M059J (cell line): Measurements from ENCODE around the gene CCDC146. TPM values are rescaled to one million over a fixed set of nuclear protein-coding genes. Genes with fewer than 3 reads are reported as not detected.

Source experiments
- DNase-seq: peaks from one replicate; pipeline ENCODE4 v3.0.0-alpha.2; 2012; ENCODE audit warnings: low read depth
- total RNA-seq: library from RNA; depleted of rRNA; stranded (reverse); fragments of >200 nt; shearing (Covaris generic); gene quantifications from 2 replicates; pipeline ENCODE4 v1.2.3, GENCODE V29; 2014

CCDC146 gene
- total RNA-seq, 1 experiment from 2014 or later: 2.9 TPM

GRCh38 chr7:77244222-77244934 lies 122.0 kb downstream of the CCDC146 start:
- peak; percentile 40 for DNase-seq

- DNase-seq: no peak
Observed at GRCh38 chr7:77245015-77245755, 122.8 kb downstream of the CCDC146 start.

DNA sequence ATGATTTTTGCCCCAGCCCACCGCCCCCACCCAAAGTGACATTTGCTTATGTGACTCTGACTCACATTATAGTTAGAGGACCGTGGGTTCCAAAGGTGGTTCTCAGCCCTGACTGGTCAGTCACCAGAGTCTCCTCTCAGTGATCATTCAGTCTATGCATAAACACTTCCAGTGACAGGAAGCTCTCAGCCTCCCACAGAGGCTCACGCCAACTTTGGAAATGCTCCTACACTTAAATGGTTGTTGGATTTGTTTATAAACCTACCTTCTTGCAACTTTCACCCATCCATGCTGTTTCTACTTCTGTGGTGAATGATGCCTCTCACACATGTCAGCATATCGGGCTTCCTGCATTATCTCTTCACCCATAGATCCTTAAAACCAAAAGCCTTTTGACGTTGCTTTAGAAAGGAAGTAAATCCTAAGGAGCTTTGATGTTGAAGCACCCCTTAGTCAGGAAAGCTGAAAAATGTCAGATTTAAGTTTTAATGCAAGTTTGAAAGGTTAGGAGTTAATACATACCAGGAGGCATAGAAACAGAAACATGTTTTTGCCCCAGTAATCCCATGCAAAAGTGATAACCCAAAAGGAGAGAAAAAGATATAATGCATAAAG lies 123.7 kb downstream of the CCDC146 start:
- DNase-seq: peak; percentile 9

GRCh38 chr7:77247206-77247850 lies 124.9 kb downstream of the CCDC146 start:
- peak; percentile 64 for DNase-seq

DNA sequence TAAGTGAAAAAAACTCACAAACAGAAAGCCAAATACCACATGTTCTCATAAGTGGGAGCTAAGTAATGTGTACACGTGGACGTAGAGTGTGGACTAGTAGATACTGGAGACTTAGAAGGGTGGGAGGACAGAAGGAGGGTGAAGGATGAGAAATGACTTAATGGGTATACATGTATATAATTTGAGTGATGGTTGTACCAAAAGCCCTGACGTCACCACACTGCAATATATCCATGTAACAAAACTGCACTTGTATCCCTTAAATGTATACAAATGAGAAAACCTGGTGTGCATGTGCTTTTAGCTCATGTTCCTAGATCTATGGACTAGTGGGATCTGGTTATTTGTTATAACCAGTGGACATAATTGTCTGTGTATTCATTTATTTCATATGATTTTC lies 125.7 kb downstream of the CCDC146 start:
- DNase-seq: no peak

- no peak for DNase-seq
Observed at GRCh38 chr7:77252506-77252905, 130.1 kb downstream of the CCDC146 start.

GRCh38 chr7:77253151-77253550 lies 130.7 kb downstream of the CCDC146 start:
- DNase-seq: peak; percentile 47

- no peak for DNase-seq
Observed at GRCh38 chr7:77254429-77254828, 132.0 kb downstream of the CCDC146 start.

DNA sequence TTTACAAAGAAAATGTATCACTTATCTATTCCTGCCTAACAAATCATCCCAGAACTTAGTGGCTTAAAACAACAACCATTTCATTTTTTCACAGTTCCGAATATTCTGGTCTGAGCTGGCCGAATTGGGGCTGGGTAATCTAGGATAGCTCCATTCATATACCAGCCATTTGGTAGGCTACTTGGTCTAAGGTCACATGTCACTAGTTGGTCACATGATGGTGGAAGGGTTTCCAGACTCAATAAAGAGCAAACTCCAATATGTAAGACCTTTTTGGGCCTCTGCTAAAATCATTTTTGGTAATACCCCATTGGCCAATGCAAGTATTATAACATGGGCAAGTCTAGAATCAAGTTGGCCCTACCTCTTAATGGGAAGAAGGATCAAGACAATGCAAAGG lies 132.5 kb downstream of the CCDC146 start:
- DNase-seq: no peak

DNA sequence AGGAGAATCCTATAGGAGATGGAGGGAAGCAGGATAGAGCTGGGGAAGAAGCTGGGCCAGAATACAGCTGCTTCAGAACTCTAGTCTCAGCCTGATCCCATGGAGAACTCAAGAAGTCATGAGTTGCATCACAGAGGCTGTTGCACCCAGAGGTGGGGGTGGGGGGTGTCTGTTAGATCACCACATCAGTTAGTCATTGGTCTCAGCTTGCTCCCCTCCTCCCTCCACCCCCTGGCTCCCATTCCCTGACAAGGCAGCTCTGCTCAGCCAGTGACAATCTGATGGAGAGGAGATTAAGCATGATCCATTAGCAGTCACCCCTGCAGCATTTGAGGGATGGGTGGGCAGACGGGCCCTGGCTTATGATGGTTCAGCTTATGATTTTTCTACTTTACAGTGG lies 135.6 kb downstream of the CCDC146 start:
- peak; percentile 54 for DNase-seq

DNA sequence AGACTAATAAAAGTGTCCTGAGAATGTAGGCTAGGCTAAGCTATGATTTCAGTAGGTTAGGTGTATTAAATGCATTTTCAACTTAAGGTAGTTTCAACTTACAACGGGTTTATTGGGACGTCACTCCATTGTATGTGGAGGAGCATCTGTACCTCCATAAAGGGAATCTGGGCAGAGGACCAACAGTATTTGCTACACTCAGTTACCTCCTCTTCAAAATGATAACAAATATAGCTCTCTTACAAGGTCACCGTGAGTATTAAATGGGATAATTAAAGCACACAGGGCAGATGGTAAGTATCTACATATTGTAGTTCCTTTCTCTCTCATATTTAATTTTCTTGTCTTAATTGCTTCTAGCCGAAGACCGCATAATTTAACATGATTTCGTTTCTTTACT lies 136.2 kb downstream of the CCDC146 start:
- no peak for DNase-seq

DNA sequence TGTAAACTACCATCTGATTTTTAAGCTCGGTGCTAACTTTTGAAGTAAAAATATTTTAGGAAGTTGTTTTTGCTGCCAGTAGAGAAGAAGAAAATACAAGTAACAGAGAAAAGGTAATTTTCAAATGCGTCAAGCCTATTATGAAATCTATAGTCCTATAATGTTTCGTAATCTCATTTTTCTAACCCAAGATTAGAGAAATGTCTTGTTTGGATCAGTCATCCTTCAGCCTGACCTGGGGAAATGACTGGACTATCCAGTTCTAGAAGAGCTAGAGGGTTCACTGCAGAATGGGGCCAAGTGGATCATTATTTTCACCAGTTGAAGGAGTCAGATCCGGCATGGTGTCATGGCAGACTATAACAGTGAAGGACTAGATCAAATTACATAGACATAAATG lies 139.9 kb downstream of the CCDC146 start:
- no peak for DNase-seq

DNA sequence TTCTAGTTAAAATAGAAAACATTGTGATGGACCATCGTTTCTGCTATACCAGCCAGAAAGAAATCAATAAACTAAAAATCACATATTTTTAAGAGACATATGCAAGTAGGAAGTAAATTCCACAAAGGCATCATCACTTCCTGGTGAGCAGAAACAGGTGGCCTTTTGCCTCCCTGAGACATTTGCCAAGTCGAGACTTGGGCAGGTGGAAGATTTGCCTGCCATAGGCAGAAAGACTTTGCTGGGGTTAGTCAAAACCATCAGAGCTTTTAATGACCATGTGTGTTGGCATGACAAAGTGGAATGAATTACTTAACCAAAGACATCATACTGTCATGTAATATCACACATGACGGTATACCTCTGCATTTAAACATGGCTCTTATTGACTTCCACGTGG lies 143.3 kb downstream of the CCDC146 start:
- DNase-seq: no peak

GRCh38 chr7:77266291-77266794 lies 143.9 kb downstream of the CCDC146 start:
- no peak for DNase-seq

DNA sequence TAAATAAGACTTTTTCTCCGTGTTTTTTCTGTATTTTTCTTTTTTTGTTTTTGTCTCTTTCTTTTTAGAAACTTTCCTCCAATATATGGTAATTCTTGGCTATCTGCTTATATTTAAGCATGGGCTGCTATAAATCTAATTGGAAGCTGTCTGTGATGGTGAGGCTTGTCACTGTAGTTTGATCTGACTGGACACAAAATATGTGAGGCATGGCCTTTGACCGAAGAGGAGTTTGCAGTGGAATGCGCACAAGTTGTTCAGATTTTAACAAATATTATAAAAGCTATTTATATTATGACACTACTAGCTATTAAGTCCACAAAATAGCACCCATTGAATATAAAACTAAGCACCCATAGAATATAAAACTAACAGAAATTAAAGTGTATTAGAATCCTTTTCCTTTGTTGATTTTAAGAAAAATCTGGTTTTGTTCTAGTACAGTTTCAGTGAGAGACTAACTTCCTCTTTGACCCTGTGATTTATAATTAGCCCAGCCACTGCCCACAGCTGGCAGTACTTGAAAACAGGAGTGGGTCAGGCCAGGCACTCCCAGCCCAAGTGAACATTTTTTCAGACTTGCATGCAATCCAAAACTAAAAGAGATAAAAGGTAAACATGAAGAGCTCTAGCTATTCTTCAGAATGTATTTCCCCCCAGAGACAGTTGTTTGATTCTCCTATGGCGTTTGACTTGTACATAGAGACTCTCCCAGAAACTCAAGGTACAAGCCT lies 147.1 kb downstream of the CCDC146 start:
- no peak for DNase-seq

- no peak for DNase-seq
Observed at GRCh38 chr7:77270094-77270480, 147.7 kb downstream of the CCDC146 start.

- no peak for DNase-seq
Observed at GRCh38 chr7:77271766-77272165, 149.4 kb downstream of the CCDC146 start.

DNA sequence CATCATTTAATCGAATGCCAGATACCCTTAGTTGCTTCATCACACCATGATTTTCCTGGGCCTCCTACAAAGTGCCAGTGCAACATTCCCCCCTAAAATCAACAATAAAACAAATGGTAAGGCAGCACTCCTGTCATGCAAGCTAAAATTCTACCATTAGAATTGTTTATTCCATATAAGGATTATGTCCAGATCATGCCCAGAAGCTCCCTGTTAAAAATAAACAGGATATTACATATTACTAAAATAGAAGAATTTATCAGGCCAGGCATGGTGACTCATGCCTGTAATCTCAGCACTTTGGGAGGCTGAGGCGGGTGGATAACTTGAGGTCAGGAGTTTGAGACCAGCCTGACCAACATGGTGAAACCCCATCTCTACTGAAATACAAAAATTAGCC lies 153.2 kb downstream of the CCDC146 start:
- DNase-seq: peak; percentile 84

- DNase-seq: no peak
Observed at GRCh38 chr7:77276120-77276519, 153.7 kb downstream of the CCDC146 start.

GRCh38 chr7:77281780-77282478 lies 159.5 kb downstream of the CCDC146 start:
- no peak for DNase-seq

DNA sequence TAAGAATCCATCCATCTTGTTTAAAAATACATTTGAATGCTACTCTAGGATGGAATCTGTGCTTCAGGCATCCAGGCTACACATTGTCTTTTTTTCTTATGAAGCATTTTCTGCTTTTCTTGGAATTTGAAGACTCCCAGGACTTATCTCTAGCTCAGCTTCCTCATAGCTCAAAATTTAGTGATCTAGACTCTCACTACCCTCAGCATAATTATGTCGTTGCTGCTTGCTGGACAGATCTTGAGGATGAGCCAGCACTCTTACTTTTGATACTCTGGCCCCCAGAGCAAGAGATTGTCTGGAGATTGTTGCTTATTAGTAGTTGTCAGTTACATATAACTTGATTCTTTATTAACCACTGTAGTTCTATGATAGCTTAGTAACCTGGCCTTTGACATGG lies 160.5 kb downstream of the CCDC146 start:
- no peak for DNase-seq
